VCaP (cell line): ENCODE data around the gene HNRNPUL1.

Source experiments
- H3K27ac ChIP-seq: fragments of 450-650 bp; 2 replicates; pipeline ENCODE4 v1.5.1; 2017
- TF ChIP-seq, protein P1 (sequence below): fragments of 450-650 bp; conservative IDR thresholded peaks from 2 replicates; pipeline ENCODE4 v1.5.1; 2017; ENCODE audit warnings: mild to moderate bottlenecking, moderate library complexity

HNRNPUL1 gene

DNA sequence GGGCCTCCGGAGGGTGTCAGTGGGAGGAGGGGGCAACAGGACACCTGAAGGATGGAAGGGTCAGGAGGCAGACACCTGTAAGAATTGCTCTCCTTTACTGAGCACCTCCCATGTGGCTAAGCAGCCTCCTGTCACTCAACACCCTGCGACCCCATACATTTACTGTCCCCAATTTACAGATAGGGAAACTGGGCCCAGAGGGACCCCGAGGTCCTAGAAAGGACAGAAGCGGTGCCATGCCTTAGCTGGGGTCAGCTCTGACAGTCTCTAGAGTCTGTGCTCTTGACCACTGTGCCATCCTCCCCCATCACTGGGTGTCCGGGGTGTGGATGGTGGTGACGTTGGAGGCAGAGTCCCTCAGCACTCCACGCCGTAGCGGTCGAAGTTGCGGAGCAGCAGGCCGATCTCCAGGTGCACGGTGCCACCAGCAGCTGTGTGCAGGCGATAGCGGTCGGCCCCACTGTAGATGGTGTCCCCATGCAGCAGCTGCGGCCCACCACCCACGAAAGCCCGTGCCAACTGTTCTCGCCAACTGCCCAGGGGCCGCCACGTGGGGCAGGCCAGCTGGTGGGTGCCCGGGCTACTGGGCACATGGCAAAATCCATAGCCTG lies 90.3 kb downstream of the HNRNPUL1 start:
- H3K27ac ChIP-seq: no peak overlapping the region
- TF ChIP-seq, protein P1, sequence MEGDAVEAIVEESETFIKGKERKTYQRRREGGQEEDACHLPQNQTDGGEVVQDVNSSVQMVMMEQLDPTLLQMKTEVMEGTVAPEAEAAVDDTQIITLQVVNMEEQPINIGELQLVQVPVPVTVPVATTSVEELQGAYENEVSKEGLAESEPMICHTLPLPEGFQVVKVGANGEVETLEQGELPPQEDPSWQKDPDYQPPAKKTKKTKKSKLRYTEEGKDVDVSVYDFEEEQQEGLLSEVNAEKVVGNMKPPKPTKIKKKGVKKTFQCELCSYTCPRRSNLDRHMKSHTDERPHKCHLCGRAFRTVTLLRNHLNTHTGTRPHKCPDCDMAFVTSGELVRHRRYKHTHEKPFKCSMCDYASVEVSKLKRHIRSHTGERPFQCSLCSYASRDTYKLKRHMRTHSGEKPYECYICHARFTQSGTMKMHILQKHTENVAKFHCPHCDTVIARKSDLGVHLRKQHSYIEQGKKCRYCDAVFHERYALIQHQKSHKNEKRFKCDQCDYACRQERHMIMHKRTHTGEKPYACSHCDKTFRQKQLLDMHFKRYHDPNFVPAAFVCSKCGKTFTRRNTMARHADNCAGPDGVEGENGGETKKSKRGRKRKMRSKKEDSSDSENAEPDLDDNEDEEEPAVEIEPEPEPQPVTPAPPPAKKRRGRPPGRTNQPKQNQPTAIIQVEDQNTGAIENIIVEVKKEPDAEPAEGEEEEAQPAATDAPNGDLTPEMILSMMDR: no peak

DNA sequence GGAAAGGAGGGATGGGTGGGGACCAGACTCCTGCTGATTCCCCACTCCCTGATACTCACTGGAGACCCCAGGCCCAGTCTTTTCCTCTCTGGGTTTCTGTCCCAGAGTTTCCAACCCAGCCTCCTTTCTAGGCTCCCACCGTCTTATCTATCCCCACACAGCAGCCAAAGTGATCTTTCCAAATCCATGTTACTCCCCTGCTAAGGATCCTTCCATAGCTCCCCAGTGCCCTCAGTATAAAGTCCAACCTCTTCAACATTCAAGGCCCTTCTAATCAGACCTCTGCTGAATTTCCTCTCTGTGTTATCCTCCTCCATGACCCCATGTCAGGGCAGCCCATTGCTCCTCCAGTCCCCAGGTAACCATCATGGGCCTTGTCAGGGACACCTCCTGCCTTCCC lies 90.9 kb downstream of the HNRNPUL1 start:
- H3K27ac ChIP-seq: no peak overlapping the region
- TF ChIP-seq, protein P1: no peak

DNA sequence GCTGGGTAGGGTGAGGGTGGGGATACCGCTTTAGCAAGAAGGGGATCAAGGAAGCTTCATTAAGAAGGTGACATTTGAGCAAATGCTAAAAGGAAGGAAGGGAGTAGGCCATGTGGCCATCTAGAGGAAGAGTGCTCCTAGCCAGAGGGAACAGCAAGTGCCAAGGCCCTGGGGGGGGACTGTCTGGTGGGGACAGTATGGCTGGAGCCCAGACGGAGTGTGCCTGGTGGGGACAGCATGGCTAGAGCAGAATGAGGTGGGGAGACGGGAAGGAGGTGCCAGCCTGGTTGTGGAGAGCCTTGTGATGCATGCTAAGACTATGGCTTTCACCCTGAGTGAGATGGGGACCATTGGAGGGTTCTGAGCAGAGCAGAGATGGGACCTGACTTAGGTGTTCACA lies 91.6 kb downstream of the HNRNPUL1 start:
- TF ChIP-seq, protein P1: no peak
- no peak overlapping the region for H3K27ac ChIP-seq

DNA sequence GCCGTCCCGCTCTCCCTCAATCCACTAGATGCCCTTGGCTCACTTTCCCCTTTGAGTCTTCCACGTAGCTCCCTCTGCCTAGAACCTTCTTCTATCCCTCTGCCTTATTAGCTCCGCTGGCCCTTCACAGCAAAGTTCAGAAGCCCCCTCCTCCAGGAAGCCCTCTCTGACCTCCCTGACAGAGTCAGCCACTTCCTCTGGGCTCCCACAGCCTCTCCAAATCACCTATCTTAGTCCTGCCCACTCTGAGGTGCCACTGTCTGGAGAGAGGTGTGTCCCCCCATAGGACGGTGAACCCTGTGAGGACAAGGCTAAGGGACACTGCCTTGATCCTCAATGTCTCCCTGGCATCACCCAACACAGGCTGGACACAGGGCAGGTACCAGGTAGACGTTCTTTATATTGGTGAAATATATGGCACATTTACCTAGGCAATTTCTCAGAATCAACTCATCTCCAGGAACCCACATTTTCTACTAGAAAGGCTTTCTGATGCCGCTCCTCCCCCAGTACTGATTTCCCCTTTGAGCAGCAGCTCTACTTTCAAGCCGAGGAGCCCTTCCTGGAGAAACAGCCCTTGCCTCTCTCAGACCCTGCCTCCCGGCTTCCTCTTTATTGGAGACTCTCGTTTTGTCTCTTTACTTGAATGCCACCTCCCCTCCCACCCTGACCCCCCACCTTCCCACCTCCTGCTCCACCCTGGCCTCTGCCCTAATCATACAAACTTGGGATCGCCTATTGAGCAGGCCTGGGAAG lies 93.0 kb downstream of the HNRNPUL1 start:
- TF ChIP-seq, protein P1: no peak
- H3K27ac ChIP-seq: no peak overlapping the region
